HG02852 (cell line): Measurements from ENCODE around the gene GATA2.

Source experiments
- ATAC-seq: cut with Tn5 transposase; IDR thresholded peaks from one replicate; pipeline ENCODE4 v1.9.1; 2021; ENCODE audit warnings: mild to moderate bottlenecking, moderate library complexity; ENCODE audit not compliant: unreplicated experiment

GATA2 gene

DNA sequence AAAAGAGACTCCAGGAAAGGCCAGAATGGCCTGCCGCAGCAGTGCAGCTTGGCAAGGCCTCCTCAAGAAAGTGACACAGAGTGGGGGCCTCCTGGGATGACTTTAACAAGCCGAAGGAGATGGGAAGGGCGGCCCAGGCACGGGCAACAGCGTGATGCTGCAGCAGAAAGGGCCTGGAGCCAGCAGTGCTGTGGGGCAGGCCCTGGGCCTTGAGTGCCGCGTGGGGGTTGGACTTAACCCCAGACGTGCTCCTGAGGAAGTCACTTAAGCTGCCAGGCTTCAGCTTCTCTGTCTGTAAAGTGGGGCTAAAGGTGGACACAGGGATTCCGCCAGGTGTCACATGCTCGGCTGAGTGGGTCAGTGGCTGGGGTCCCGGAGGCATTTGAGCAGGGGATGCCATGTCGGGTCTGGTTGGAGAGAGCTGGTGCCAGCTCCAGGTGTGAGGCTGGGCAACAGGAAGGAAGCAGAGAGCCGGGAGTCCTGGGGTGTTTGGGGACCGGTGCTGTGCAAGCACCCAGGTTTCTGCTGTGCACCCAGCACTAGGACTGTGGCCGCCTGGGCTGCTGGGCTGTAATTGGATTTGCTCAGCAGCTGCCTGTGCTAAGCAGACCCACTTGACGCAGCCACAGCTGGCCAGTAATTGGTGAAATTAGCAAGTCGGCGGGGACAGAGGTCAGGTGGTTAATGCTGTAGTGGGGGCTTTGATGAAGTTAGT is 34.1 kb downstream of the GATA2 start:
- ATAC-seq: no peak

- no peak for ATAC-seq
These were observed 35.1 kb downstream of the GATA2 start for GRCh38 chr3:128457937-128458336.

- ATAC-seq: no peak
These were observed 36.0 kb downstream of the GATA2 start for GRCh38 chr3:128456776-128457715.

- no peak for ATAC-seq
These were observed 36.9 kb downstream of the GATA2 start for GRCh38 chr3:128455786-128456748.

DNA sequence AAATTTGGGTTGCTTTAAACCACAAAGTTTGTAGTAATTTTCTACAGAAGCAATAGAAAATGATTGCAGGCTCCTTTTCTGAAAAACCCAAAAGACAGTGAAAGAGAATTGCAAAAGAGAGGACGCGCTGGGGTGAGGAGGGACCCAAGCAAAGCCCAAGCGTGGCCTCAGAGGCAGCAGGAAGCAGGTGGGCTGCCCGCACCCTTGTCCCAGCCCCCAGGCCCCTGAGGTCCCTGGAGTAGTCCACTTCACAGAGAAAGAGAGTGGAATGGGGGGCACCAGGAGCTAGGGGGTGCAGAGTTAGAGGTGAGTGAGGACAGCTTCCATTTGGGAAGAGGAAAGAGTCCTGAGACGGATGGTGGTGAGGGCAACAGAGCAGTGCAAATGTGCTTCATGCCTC is 37.9 kb downstream of the GATA2 start:
- ATAC-seq: no peak

DNA sequence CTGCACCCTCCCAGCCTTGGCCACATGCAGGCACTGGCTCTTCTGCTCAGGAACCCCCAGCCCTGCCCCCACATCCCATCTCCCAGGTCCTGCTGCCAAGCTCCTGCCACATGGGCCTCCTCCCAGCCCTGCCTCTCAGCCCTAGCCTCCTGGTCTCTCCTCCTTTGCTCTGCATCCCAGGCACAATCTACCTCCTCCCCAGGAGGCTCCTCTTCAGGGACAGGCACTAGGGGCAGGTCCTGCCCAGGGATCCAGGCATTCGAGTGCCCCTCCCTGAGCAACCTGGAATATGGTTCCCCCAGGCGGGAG is 38.7 kb downstream of the GATA2 start:
- no peak for ATAC-seq

GRCh38 chr3:128453501-128454309 is 39.3 kb downstream of the GATA2 start:
- ATAC-seq: no peak

GRCh38 chr3:128452678-128453275 is 40.2 kb downstream of the GATA2 start:
- no peak for ATAC-seq

- no peak for ATAC-seq
These were observed 40.9 kb downstream of the GATA2 start for GRCh38 chr3:128452120-128452519.

DNA sequence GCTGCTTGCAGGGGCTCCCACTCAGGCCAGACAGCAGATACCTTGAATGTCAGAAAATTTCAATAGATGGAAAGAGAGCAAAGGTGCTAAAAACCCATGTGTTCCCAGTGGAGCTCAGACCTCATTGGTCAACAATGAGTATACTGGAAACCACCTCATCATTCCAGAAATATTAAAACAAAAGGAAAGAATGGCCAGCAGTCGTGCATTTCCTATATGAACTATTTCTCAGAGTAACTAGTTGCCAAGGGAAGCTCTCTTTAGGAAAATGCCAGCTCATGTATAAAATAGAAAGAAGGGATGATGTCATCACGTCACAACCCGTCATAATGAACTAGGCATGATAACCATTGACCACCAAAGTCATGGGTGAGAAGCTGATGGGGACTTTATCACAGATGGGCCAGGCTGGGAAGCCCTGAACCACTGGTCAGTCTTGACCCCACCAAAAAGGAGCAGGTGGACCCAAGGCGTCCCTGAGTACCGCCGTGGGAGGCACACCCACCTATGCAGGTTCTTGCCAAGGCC is 43.8 kb downstream of the GATA2 start:
- ATAC-seq: no peak

GRCh38 chr3:128448491-128448890 is 44.5 kb downstream of the GATA2 start:
- no peak for ATAC-seq

- peak; percentile 44 for ATAC-seq
These were observed 45.4 kb downstream of the GATA2 start for GRCh38 chr3:128447561-128448013.

GRCh38 chr3:128446821-128447220 is 46.2 kb downstream of the GATA2 start:
- ATAC-seq: no peak

- ATAC-seq: no peak
These were observed 47.6 kb downstream of the GATA2 start for GRCh38 chr3:128445357-128445756.

- no peak for ATAC-seq
These were observed 49.2 kb downstream of the GATA2 start for GRCh38 chr3:128443771-128444170.

GRCh38 chr3:128442949-128443348 is 50.1 kb downstream of the GATA2 start:
- no peak for ATAC-seq

GRCh38 chr3:128442070-128442469 is 50.9 kb downstream of the GATA2 start:
- ATAC-seq: no peak

DNA sequence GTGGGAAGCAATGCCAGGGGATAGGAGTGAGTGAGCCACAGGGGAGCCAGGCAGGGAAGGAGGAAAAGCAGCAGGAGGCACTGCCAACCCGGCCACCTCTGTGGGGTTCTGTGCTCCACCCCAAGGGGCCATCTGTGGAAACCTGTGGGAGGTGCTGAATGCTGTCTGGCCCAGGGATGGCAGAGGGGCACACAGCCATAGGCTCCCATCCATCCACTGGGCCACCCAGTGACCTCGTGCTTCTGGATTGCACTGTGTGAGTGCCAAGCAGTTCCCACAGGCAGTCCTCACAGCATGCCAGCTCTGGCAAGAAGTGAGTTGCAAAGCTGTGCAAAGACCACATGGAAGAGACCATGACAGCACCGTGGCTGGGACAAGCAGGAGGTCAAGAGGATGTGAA is 53.8 kb downstream of the GATA2 start:
- no peak for ATAC-seq

- ATAC-seq: no peak
These were observed 54.4 kb downstream of the GATA2 start for GRCh38 chr3:128438488-128439072.
